ENCODE results near the gene CCNYL1. TPM values are rescaled to one million over a fixed set of nuclear protein-coding genes. Genes with fewer than 3 reads are reported as not detected.

Gene CCNYL1
- 4.3 and 12.5 TPM in 2 replicates for total RNA-seq

DNA sequence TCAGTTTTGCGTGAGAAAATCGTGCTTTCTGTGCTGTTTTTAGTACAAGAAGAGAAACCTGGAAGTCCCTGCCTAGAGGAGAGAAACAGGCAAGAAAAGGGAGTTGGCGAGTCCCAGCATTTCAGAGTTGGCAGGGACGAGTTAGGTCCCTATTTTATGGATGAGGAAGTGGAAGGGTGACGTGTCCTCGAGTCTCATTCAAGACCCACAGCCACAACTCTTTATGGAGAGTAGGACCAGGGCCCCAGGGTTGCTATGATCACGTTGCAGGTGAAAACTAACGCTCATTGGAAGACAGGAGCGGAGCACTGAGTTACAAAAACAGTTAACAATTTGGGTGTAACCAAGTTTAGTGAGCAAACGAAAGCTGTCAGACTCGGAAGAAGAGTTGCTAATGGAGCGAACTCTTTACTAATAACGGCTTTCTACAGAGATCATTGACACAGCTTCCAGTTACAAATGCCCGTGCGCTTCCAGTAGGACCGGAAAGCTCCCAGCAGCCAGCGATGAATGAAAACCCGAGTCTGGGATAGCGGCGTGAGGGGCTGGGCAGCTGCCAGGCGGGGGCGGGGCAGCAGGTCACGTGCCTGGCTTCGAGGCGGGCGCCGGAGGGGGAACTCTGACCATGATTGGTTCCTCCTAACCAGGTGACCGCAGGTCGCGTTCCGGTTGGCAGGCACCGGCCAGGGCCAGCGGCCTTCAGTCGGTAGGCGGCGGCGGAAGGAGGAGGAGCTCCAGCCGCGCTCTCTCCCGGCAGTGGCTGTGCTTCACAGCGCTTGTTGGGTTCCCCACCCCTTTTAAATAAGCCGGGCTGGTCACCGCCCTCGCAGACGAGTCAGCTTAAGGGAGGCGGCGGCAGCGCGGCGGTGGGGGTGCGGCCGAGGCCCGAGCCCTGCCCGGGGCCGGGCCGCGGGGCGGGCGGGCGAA lies at the start of gene CCNYL1:
CCNYL1 (plus strand) TSS at position 827 of the 927 bp plus-strand sequence. CDS start 257 bp downstream, outside the sequence.

Other genes starting within 250 kb of the CCNYL1 start
- 27.3 and 42.7 TPM in 2 replicates for gene CREB1, start 181.7 kb upstream of the CCNYL1 start, total RNA-seq
- 11.6 and 11.7 TPM in 2 replicates for gene METTL21A, start 86.2 kb upstream of the CCNYL1 start, total RNA-seq
- 2.9 and 5.1 TPM in 2 replicates for gene FZD5, start 58.3 kb downstream of the CCNYL1 start, total RNA-seq

All from tracheal epithelial cell (primary cell).